Muscle of back (tissue), 11 donors: Measurements from ENCODE around the gene LUZP2. TPM values are rescaled to one million over a fixed set of nuclear protein-coding genes. Genes with fewer than 3 reads are reported as not detected.
A peak's percentile ranks its signal among the peaks of the same experiment; 100 is the strongest.

Experiments
- DNase-seq, 3 donors: peaks; one replicate each; pipeline versions ENCODE4 v3.0.0 to v3.0.0-alpha.2; 2013
- polyA plus RNA-seq, 10 donors: library from polyadenylated mRNA; unstranded; fragments of 120-200 nt; gene quantifications; one replicate each; pipeline ENCODE4 v1.2.1, GENCODE V29; 2013; ENCODE audit not compliant: insufficient read length in 10 of 10

The LUZP2 gene
- polyA plus RNA-seq, 10 donors = 0.90 to 3.8 (median 1.8) TPM

GRCh38 chr11:24709928-24710565 lies 213.2 kb downstream of the LUZP2 start:
- DNase-seq = no peak

DNA sequence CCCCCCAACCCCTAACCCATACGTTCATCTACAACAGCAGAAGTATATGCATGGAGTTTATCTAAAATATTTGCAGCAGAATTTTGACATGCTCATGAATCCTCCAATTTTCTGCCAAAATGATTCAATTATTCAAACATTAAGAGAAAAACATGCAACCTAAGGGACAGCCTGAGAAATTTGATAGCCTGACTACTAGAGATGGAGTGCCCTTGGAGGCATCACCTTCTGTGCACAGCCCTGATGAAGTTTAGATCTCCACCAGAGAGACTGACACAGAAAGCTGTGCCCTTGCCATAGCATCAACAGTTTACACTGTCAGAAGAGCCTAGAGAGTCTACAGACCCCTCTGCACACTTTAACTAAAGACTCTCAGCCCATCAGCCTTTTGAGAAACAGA lies 217.7 kb downstream of the LUZP2 start:
- DNase-seq = no peak

- no peak for DNase-seq
Measured at GRCh38 chr11:24716403-24716802, 219.6 kb downstream of the LUZP2 start.

DNA sequence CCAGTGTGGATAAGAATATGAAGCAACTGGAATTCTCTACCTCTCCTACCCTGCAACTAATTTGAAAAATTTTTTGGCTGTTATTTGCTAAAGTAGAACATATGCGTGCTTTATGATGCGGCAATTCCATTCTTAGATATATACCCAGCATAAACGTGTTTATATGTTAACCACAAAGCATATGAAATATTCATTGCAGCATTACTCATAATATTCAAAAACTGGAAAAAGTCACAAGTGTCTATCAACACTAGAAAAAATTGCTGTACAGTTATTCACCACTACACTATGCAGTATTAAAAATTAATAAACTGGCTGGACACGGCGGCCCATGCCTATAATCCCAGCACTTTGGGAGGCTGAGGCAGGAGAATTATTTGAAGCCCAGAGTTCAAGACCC lies 226.4 kb downstream of the LUZP2 start:
- DNase-seq = no peak

DNA sequence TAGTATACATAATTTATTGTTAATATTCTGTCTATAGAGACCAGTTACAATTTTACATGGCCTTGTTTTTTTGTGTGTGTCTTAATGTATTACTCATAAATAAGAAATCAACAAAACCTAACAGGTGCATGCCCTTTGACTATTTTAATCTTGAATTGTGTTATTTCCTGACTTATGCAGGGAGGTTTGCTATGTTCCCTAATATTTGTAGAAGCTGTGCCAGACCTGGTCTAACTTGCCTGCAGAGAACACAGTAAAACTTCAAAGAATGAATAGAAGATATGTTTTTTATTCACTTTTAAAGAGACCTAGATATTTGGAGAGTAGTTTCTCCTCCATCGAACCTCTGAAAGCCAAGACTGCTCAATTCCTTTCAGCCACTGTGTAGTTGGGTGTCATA lies 234.7 kb downstream of the LUZP2 start:
- no peak for DNase-seq

DNA sequence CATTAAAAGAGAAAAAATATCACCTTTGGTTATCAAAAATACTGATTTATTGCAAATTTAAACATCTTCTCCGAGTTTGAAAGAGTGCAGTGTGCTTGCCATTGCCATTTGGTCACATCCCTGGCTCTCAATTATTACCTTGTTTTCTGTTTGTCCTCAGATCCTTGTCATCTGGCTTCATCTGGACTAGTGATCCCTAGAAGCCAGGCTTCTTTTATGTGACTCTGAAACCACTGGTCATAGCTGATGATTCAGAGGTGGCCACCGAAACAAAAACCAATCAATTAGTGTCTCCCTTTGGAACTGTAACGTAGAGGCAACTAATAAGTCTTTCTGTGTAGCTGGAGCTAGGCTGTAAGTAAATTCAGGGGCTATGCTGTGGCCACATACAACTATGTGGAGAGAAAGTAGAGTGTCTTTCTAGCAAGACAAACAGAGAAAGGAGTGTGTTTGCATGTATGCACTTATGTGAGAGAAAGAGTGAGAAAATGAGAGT lies 237.9 kb downstream of the LUZP2 start:
- no peak for DNase-seq

- no peak for DNase-seq
Measured at GRCh38 chr11:24738972-24739371, 242.1 kb downstream of the LUZP2 start.

GRCh38 chr11:24739637-24740036 lies 242.8 kb downstream of the LUZP2 start:
- DNase-seq = no peak

- peak in 1 of 3 donors; percentile 12 for DNase-seq
Measured at GRCh38 chr11:24747275-24748251, 250.7 kb downstream of the LUZP2 start.

DNA sequence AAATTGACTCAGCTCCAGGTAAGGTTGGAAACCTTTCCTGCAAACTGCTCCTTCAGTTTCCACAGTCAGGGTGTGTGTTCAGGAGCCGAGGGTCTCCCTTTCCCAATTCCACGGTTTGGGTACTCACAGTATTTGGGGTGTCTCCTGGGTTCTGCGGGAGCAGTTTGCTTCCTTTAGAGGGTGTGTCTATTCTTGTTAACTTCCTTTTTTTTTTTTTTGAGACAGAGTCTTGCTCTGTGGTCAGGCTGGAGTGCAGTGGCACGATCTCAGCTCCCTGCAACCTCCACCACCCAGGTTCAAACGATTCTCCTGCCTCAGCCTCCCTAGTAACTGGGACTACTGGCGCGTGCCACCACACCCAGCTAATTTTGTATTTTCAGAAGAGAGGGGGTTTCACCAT lies 251.4 kb downstream of the LUZP2 start:
- no peak for DNase-seq

DNA sequence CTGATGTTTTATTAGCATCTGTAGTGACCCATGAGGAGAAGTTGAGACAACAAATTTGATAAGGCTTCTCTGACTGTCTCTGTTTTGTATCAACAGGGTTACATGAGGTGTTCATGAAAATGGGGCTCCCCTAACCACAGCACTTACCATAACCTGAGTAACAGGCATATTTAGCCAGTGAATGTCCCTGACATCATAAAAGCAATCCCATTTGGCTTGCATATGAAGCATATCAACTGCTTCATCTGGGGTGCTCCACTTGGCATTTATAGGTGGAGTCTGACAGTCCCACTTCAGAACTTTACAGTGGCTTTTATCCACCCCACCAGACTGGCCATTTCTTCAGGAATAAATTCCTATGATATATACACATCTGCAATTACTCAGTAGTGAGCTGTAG lies 257.6 kb downstream of the LUZP2 start:
- no peak for DNase-seq

- DNase-seq = no peak
Measured at GRCh38 chr11:24755260-24755839, 258.5 kb downstream of the LUZP2 start.

DNA sequence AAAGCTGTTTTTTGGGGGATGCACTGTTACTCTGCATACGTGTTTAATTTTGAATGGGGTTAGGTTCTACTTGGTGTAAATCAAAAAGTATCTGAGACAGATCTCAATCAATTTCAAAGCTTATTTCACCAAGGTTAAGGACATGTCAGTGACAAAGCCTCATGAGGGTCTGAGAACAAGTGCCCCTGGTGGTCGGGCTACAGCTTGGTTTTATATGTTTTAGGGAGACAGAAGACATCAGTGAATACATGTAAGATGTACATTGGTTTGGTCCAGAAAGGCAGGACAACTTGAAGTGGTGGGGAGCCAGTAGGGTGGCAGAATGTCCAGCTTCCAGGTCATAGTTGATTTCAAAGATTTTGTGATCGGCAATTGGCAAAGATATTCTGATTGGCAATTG lies 262.9 kb downstream of the LUZP2 start:
- no peak for DNase-seq

DNA sequence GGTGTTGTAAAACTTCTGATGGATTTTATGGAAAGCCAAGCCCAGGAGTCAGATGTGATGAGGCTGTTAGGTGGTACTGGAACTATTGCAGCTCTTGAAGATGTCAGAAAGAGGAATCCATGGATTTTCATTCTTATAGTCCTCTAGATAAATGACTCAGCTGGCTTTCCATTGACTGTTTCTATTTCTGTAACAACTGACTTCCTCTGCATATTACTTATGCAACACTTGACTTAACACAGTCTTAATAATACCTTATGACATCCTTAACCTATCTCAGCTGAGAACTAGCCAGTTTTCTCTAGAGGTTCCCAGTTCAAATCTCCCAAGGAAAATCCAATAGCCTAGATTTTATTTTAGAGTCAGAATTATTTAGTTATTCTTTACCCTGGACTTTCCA lies 263.8 kb downstream of the LUZP2 start:
- no peak for DNase-seq

DNA sequence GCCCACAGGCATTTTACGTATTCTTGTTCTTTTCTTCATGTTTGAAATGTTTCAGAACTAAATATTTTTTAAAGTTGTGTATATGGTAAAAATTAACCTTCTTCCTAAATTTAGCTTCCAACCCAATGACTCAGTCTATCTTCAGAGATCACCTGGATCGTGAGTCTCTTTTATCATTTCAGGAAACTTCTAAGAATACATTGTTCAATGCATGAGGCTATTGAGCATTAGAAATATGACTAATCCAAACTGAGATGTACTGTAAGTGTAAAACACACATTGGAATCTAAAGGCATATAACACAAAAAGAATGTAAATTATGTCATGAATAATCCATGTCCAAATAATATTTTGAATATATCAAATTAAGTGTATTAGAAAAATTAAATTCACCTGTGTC lies 265.2 kb downstream of the LUZP2 start:
- no peak for DNase-seq

- DNase-seq = no peak
Measured at GRCh38 chr11:24767411-24767810, 270.6 kb downstream of the LUZP2 start.

DNA sequence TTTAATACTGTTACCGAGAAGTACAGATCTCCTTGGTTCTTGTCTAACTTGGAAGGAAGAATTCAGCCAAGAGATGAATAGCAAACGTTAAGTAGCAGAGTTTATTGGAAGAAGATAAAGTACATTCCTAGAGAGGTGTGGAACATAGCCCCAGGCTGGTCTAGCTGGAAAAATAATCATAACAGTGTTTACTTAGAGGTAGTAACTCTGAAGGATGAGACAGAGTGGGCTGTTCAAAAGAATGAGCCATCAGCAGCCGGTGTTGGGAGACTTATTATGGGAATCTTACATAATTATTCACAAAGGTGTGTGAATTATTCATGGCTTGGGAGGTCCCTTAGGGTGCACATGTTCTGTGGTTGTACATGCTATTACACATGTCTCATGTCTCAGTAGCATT lies 276.5 kb downstream of the LUZP2 start:
- DNase-seq = no peak

- DNase-seq = no peak
Measured at GRCh38 chr11:24779791-24780190, 282.9 kb downstream of the LUZP2 start.

DNA sequence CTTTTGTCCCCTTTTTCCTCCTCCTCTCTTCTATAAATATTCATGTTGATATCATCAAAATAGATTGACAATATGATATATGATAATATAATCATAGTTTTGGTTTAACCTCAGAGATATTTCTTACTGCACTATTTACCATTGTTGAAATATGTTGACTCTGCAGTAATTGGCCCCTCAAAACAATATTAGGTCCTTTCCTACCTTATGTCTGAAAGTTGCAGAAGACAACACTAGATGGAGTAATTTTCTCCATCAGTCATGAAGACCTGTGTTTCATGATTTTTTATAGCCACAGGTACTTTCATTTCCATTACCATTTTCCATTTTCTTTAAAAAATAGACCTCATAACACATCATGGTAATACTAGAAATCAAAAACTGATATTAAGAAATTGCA lies 284.4 kb downstream of the LUZP2 start:
- no peak for DNase-seq

- DNase-seq = no peak
Measured at GRCh38 chr11:24793479-24793878, 296.6 kb downstream of the LUZP2 start.

- no peak for DNase-seq
Measured at GRCh38 chr11:24794064-24794463, 297.2 kb downstream of the LUZP2 start.

DNA sequence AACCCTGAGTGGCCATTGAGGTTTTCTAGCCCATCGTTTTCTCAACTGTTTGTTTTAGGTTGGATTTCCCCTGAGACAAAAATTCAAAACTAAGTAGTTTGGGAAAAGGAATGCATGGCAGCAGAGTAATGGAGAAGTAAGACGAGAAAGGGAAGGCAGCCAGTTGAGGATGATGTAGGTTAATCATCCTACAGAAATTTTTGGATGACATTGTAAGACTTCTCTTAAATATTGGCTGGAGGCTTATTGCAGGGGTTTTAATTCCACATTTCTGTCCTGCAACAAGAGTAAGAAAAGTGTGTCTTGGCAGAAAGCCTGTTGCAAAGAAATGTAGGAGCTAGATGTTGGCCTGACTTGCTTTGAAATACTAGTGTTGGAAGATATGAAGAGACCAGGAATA lies 308.8 kb downstream of the LUZP2 start:
- DNase-seq = peak in 2 of 3 donors; percentile 18 to 58

DNA sequence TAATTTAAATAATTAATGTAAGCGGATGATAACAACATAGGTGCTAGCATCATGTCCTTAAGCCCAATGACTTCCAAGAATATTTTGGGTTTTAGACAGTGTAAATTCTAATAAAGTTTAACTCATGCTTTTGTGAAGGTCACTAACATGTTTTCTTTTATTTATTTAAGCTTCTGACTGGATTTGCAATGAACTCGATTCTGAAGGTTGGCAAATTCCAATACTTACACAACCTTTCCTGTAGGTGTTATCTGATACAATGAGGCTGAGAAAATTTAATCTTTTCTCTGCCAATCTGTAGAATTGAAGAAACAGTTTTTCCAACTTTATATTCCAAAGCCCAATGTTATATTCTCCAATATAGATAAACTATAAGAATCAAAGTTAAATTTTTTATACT lies 311.3 kb downstream of the LUZP2 start:
- no peak for DNase-seq
